Astrocyte of the spinal cord (primary cell): Measurements from ENCODE around the gene EDN2.

Experiments used
- DNase-seq: peaks from one replicate; pipeline ENCODE4 v3.0.0; 2011; ENCODE audit warnings: low read depth, low spot score
- H3K4me3 ChIP-seq: 2 replicates; pipeline ENCODE4 v1.5.1; 2011; ENCODE audit warnings: low read depth, mild to moderate bottlenecking, low read length, moderate library complexity
- in situ Hi-C: cut with HindIII; loops from 2 replicates; pipeline ENCODE4 v1.10.0; 2017; ENCODE audit warnings: low sequenced_read_pairs
- TF ChIP-seq, protein P1 (sequence below): IDR thresholded peaks from 2 replicates; pipeline ENCODE4 v1.5.1; 2012; ENCODE audit warnings: low read depth, mild to moderate bottlenecking, low read length, inconsistent platforms

EDN2 gene

DNA sequence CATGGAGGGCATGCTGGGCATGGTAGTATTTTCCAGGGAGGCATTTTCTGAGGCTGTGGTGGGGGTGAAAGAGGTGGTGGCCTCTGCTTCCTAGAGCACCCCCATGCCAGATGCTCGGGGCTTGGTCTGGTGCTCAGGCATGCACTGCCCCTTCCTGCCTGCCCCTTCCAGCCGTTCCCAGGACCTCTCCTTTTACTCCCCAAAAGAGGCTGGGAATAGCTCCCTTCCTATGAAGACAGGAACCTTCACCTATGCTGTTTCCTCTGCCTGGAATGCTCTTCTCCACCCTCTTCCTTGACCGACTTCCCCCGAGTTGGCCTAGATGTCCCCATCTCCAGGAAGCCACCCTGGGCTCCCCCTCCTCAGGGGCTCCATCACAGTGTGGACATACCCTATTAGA is 9.1 kb downstream of the EDN2 start:
- in situ Hi-C loops = no loop called here
- H3K4me3 ChIP-seq = no peak overlapping the region
- no peak for DNase-seq
- TF ChIP-seq, protein P1, sequence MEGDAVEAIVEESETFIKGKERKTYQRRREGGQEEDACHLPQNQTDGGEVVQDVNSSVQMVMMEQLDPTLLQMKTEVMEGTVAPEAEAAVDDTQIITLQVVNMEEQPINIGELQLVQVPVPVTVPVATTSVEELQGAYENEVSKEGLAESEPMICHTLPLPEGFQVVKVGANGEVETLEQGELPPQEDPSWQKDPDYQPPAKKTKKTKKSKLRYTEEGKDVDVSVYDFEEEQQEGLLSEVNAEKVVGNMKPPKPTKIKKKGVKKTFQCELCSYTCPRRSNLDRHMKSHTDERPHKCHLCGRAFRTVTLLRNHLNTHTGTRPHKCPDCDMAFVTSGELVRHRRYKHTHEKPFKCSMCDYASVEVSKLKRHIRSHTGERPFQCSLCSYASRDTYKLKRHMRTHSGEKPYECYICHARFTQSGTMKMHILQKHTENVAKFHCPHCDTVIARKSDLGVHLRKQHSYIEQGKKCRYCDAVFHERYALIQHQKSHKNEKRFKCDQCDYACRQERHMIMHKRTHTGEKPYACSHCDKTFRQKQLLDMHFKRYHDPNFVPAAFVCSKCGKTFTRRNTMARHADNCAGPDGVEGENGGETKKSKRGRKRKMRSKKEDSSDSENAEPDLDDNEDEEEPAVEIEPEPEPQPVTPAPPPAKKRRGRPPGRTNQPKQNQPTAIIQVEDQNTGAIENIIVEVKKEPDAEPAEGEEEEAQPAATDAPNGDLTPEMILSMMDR = no peak

DNA sequence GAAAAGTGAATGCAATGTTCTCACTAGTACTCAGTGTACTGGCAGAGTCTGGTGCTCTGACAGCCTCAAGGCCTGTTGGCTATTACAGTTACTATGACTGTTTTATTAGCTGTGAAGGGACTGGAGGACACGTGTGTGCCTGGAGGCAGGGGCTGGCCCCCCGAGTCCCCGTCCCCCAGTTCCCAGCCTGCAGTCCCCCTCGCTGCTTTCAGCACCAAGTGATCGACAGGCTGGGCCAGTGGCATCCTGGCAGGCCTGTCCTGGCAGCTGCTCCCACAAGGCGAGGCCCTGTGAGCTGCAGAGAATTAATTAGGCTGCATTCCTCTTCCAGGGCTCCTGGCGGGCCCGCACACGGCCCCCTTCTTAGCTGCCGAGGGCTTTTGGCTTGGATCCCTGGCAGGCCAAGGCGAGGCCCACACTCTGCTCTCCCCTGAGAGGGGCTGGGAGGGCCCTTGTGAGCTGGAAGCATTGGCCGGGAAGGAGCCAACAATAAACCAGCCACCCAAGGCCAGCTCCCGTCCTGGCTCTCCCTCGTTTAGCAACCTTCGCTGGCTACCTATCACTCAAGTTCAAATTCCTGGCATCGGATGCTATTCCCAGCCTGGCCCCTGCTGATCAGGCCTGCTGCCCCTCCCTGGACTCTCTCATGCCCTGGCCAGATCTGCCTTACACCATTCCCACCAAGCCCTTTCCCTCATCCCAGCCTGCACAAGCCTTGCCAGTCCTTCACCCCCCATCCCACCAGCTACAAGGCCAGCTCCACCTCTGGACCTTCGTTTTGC is 9.8 kb downstream of the EDN2 start:
- no peak for DNase-seq
- in situ Hi-C loops = no loop called here
- no peak overlapping the region for H3K4me3 ChIP-seq
- TF ChIP-seq, protein P1 = no peak

DNA sequence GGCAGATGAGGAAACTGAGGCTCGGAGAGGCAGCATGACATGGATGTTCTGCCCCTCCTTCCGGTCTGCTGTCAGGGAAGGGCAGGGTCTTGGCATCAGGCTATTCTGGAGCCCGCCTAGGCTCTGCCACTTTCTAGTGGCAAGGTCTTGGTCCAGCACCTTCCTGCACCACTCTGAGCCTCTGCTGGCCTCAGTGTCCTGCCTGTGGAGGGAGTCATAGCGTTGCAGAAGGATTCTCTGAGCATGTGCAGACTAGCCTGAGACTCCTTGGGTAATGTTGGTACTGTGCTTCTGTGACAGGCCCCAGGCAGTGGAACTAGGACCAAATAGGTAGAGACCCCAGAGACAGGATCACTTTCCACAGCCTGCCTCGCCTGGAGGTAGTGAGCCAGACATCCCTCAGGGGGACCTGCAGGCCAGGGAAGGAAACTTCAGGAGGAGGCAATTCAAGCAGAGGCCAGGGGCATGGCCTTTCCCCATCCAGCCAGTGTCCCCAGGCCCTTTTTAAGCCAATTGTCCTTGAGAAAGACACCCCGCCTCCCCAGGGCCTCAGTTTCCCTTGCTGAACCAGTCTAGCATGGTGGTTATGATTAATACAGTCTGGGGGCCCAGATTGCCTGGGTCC is 10.6 kb downstream of the EDN2 start:
- TF ChIP-seq, protein P1 = no peak
- in situ Hi-C loops = no loop called here

DNA sequence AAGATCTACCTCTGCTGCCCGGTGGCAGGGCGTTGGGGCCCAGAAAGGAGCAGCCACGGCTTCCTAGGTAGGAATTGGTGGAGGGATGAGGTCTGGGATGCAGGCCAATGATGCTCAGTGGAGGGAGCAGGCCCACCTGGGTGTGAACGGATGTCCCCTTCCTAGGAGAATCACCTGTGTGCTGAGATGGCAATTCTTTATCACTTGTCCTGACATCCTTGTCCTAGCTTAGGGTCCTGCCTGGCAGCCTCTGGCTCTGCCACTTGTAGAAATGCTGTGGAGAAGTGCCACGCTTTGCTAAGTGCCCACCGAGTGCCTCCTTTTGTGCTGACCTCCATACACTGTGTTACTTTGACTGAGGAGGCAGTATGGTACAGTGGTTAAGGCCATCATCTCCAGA is 12.8 kb downstream of the EDN2 start:
- no peak for DNase-seq
- in situ Hi-C loops = no loop called here
- TF ChIP-seq, protein P1 = no peak
- H3K4me3 ChIP-seq = no peak overlapping the region

More for the DNA sequence above, 10.6 kb downstream of the EDN2 start:
- no peak for DNase-seq
- no peak overlapping the region for H3K4me3 ChIP-seq

DNA sequence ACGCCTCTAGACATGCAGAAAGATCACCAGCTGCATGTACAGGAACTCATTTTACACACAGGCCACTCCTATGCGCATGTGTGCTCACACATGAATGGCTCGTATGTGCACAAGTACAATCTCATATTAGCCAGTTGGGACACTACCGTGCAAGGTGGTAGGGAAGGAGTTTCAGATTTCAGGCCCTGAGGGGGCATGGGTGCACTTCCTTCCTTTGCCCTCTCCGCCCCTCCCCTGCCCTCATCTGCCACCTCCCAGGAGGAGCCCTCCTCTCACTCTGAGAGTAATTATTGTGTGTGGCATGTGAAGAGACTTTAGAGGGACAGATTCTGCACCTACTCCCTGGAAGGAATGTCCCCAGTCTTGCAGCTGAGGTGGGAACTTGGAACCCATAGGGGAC is 14.8 kb downstream of the EDN2 start:
- DNase-seq = no peak
- TF ChIP-seq, protein P1 = no peak
- in situ Hi-C loops = no loop called here
- no peak overlapping the region for H3K4me3 ChIP-seq

DNA sequence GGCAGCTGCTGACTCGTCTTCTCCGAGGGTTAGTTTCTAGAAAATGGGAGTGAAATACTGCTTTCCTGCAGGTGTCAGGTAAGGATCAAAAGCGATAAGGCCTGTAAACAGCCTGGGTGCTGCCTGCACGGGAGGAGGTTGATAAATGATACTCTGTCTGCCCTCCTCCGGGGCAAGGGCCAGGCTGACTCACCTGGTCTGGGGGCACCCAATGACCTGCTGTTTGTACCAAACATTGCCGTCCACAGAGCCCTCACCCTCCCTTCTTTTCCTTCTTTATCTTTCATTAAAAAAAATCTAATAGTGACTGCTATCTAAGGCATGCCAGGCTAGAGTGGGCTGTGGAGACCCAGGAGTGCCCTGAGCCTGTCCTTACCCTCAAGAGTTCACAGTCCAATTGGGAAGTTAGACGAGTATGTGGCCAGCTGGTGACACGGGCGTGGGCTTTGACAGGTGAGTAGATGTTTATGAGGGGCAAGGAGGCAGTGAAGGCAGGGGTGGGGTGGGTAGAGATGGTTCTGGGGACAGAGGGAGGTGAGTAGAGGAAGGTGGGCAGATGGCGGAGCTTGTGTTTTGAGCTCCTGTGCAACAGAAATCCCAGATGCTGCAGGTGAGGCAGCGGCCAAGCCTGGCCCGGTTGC is 16.2 kb downstream of the EDN2 start:
- in situ Hi-C loops = no loop called here
- no peak overlapping the region for H3K4me3 ChIP-seq
- DNase-seq = no peak
- TF ChIP-seq, protein P1 = no peak
